Activated T-helper 1 cell treated with anti-CD3 and anti-CD28 coated beads, Interleukin-2, amount 50 U/mL, for 16 hours (primary cell): ENCODE data around the gene SLC22A5.

Experiments
- DNase-seq, 2 donors: peaks; one replicate each; pipeline ENCODE4 v3.0.0-alpha.2; 2020; ENCODE audit warnings: low read depth in 1 of 2, low spot score in 1 of 2

The SLC22A5 gene

GRCh38 chr5:132369474-132370180, at the start of gene SLC22A5:
Gene SLC22A5 (plus strand): TSS chr5:132369710. CDS start chr5:132369973, 263 bp downstream.
- DNase-seq: peak; percentile 49 to 54

GRCh38 chr5:132319975-132320374, 49.5 kb upstream of the SLC22A5 start:
- DNase-seq: no peak

GRCh38 chr5:132321109-132321721, 48.3 kb upstream of the SLC22A5 start:
- no peak for DNase-seq

GRCh38 chr5:132322266-132322665, 47.2 kb upstream of the SLC22A5 start:
- DNase-seq: no peak

- DNase-seq: no peak
Observed at GRCh38 chr5:132323202-132323601, 46.3 kb upstream of the SLC22A5 start.

GRCh38 chr5:132325691-132326090, 43.8 kb upstream of the SLC22A5 start:
- no peak for DNase-seq

GRCh38 chr5:132327252-132327955, 42.1 kb upstream of the SLC22A5 start:
- no peak for DNase-seq

GRCh38 chr5:132334812-132335211, 34.7 kb upstream of the SLC22A5 start:
- no peak for DNase-seq

GRCh38 chr5:132335402-132335801, 34.1 kb upstream of the SLC22A5 start:
- no peak for DNase-seq

- no peak for DNase-seq
Observed at GRCh38 chr5:132339502-132339901, 30.0 kb upstream of the SLC22A5 start.

- no peak for DNase-seq
Observed at GRCh38 chr5:132342291-132343180, 27.0 kb upstream of the SLC22A5 start.

- no peak for DNase-seq
Observed at GRCh38 chr5:132344775-132345514, 24.6 kb upstream of the SLC22A5 start.

GRCh38 chr5:132353486-132353995, 16.0 kb upstream of the SLC22A5 start:
- DNase-seq: no peak

GRCh38 chr5:132354381-132355139, 14.9 kb upstream of the SLC22A5 start:
- no peak for DNase-seq

GRCh38 chr5:132355140-132355765, 14.3 kb upstream of the SLC22A5 start:
- DNase-seq: no peak

- no peak for DNase-seq
Observed at GRCh38 chr5:132358775-132359174, 10.7 kb upstream of the SLC22A5 start.

- DNase-seq: no peak
Observed at GRCh38 chr5:132362086-132362485, 7.4 kb upstream of the SLC22A5 start.

GRCh38 chr5:132363431-132364112, 5.9 kb upstream of the SLC22A5 start:
- no peak for DNase-seq

- DNase-seq: no peak
Observed at GRCh38 chr5:132364319-132364718, 5.2 kb upstream of the SLC22A5 start.
